Skeletal muscle tissue (tissue), 4 donors: ENCODE results near the gene EXOC6. TPM values are rescaled to one million over a fixed set of nuclear protein-coding genes. Genes with fewer than 3 reads are reported as not detected.
"Not testable (repeated sequence)": the region's sequence is repeated elsewhere in the genome, so short reads cannot be mapped to it uniquely, and the experiment has no call there.

Experiments used
- H3K27ac ChIP-seq: one replicate; pipeline ENCODE4 v1.7.0; 2013; ENCODE audit warnings: mild to moderate bottlenecking, low read depth, low read length, inconsistent platforms
- H3K27me3 ChIP-seq, 3 donors: one replicate each; pipeline ENCODE4 v1.7.0; 2013; ENCODE audit warnings: low read length in 3 of 3; ENCODE audit not compliant: control insufficient read depth in 3 of 3, insufficient read depth in 3 of 3
- H3K36me3 ChIP-seq, 3 donors: one replicate each; pipeline ENCODE4 v1.7.0; 2013; ENCODE audit warnings: low read length in 3 of 3; ENCODE audit not compliant: control insufficient read depth in 3 of 3, insufficient read depth in 3 of 3
- H3K4me1 ChIP-seq, 3 donors: one replicate each; pipeline ENCODE4 v1.7.0; 2013; ENCODE audit warnings: low read length in 3 of 3, mild to moderate bottlenecking in 3 of 3; ENCODE audit not compliant: control insufficient read depth in 3 of 3, insufficient read depth in 3 of 3
- H3K4me3 ChIP-seq, 3 donors: one replicate each; pipeline ENCODE4 v1.7.0; 2013; ENCODE audit warnings: low read length in 3 of 3
- H3K9ac ChIP-seq, 3 donors: one replicate each; pipeline ENCODE4 v1.7.0; 2013; ENCODE audit warnings: low read length in 3 of 3, mild to moderate bottlenecking in 3 of 3, moderate library complexity in 2 of 3, low read depth in 1 of 3
- H3K9me3 ChIP-seq, 3 donors: one replicate each; pipeline ENCODE4 v1.7.0; 2013; ENCODE audit warnings: low read length in 3 of 3; ENCODE audit not compliant: control insufficient read depth in 3 of 3
- total RNA-seq: library from RNA; depleted of rRNA; stranded (reverse); fragments of >200 nt; gene quantifications from one replicate; pipeline ENCODE4 v1.2.3, GENCODE V29; 2014
- donor health status: Osteomylitis.

EXOC6 gene
- total RNA-seq, 1 donor from 2014 or later, result 54.8 TPM

GRCh38 chr10:92894081-92894655 is 45.8 kb downstream of the EXOC6 start:
- H3K4me1 ChIP-seq, result peaks cover 5 to 21% (median 10%) of the 10 kb centered on the region in 3 donors
- peaks cover 0 to 9% (median 6%) of the 10 kb centered on the region in 3 donors for H3K36me3 ChIP-seq
- H3K9ac ChIP-seq, result no peak overlapping the region
- H3K27ac ChIP-seq, result no peak overlapping the region
- H3K4me3 ChIP-seq, result no peak overlapping the region
- no peaks in the 10 kb centered on the region for H3K9me3 ChIP-seq
- H3K27me3 ChIP-seq, result no peaks in the 10 kb centered on the region

GRCh38 chr10:92897916-92898315 is 49.6 kb downstream of the EXOC6 start:
- Histone ChIP-seq H3K9ac (no peak overlapping the region), H3K27ac (no peak overlapping the region), H3K36me3 (peaks cover 0 to 13% (median 8%) of the 10 kb centered on the region in 3 donors), H3K27me3 (no peaks in the 10 kb centered on the region), H3K9me3 (no peaks in the 10 kb centered on the region), H3K4me3 (no peak overlapping the region), H3K4me1 (no peaks in the 10 kb centered on the region)

- Histone ChIP-seq H3K36me3 (peaks cover 0 to 18% (median 12%) of the 10 kb centered on the region in 3 donors), H3K27me3 (no peaks in the 10 kb centered on the region), H3K27ac (no peak overlapping the region), H3K4me3 (no peak overlapping the region), H3K4me1 (no peaks in the 10 kb centered on the region), H3K9me3 (no peaks in the 10 kb centered on the region), H3K9ac (no peak overlapping the region)
Observed at GRCh38 chr10:92901819-92902251, 53.5 kb downstream of the EXOC6 start.

- Histone ChIP-seq H3K9me3 (no peaks in the 10 kb centered on the region), H3K36me3 (peaks cover 0 to 9% (median 6%) of the 10 kb centered on the region in 3 donors), H3K9ac (no peak overlapping the region), H3K4me3 (no peak overlapping the region), H3K4me1 (no peaks in the 10 kb centered on the region), H3K27me3 (no peaks in the 10 kb centered on the region), H3K27ac (no peak overlapping the region)
Observed at GRCh38 chr10:92903633-92904032, 55.3 kb downstream of the EXOC6 start.

GRCh38 chr10:92907280-92907679 is 59.0 kb downstream of the EXOC6 start:
- no peak overlapping the region for H3K4me3 ChIP-seq
- H3K36me3 ChIP-seq, result peaks cover 0 to 14% (median 11%) of the 10 kb centered on the region in 3 donors
- no peaks in the 10 kb centered on the region for H3K4me1 ChIP-seq
- H3K9ac ChIP-seq, result no peak overlapping the region
- H3K27ac ChIP-seq, result no peak overlapping the region
- H3K9me3 ChIP-seq, result no peaks in the 10 kb centered on the region
- H3K27me3 ChIP-seq, result no peaks in the 10 kb centered on the region

- not testable (repeated sequence) for H3K4me3 ChIP-seq, H3K9me3 ChIP-seq, H3K27ac ChIP-seq, H3K27me3 ChIP-seq, H3K4me1 ChIP-seq, H3K9ac ChIP-seq
- H3K36me3 ChIP-seq, result peaks cover 0 to 13% (median 6%) of the 10 kb centered on the region in 3 donors
Observed at GRCh38 chr10:92912631-92913030, 64.3 kb downstream of the EXOC6 start.

- Histone ChIP-seq H3K4me3 (no peak overlapping the region), H3K36me3 (peaks cover 0 to 16% (median 6%) of the 10 kb centered on the region in 3 donors), H3K27me3 (no peaks in the 10 kb centered on the region), H3K9ac (no peak overlapping the region), H3K27ac (no peak overlapping the region), H3K9me3 (no peaks in the 10 kb centered on the region), H3K4me1 (peaks cover 0 to 8% (median 6%) of the 10 kb centered on the region in 3 donors)
Observed at GRCh38 chr10:92913973-92914372, 65.7 kb downstream of the EXOC6 start.

GRCh38 chr10:92914478-92915325 is 66.4 kb downstream of the EXOC6 start:
- no peak overlapping the region for H3K27ac ChIP-seq
- H3K36me3 ChIP-seq, result peaks cover 0 to 13% (median 6%) of the 10 kb centered on the region in 3 donors
- no peaks in the 10 kb centered on the region for H3K9me3 ChIP-seq
- no peaks in the 10 kb centered on the region for H3K27me3 ChIP-seq
- H3K4me1 ChIP-seq, result peaks cover 0 to 8% (median 6%) of the 10 kb centered on the region in 3 donors
- no peak overlapping the region for H3K9ac ChIP-seq
- no peak overlapping the region for H3K4me3 ChIP-seq

GRCh38 chr10:92915892-92916291 is 67.6 kb downstream of the EXOC6 start:
- Histone ChIP-seq H3K9ac (no peak overlapping the region), H3K9me3 (no peaks in the 10 kb centered on the region), H3K4me1 (peaks cover 0 to 8% (median 6%) of the 10 kb centered on the region in 3 donors), H3K4me3 (no peak overlapping the region), H3K27ac (no peak overlapping the region), H3K27me3 (no peaks in the 10 kb centered on the region), H3K36me3 (peaks cover 0 to 14% (median 1%) of the 10 kb centered on the region in 3 donors)

- Histone ChIP-seq H3K9ac (no peak overlapping the region), H3K27ac (no peak overlapping the region), H3K27me3 (no peaks in the 10 kb centered on the region), H3K4me1 (peaks cover 0 to 8% (median 6%) of the 10 kb centered on the region in 3 donors), H3K4me3 (no peak overlapping the region), H3K36me3 (peaks cover 0 to 13% (median 3%) of the 10 kb centered on the region in 3 donors), H3K9me3 (no peaks in the 10 kb centered on the region)
Observed at GRCh38 chr10:92916433-92916832, 68.1 kb downstream of the EXOC6 start.
